Measurements from ENCODE around the gene MORN5. TPM values are rescaled to one million over a fixed set of nuclear protein-coding genes. Genes with fewer than 3 reads are reported as not detected.

MORN5 gene
- total and polyA plus RNA-seq, 2 donors from 2014 or later = 1.6 to 5.6 TPM

GRCh38 chr9:122135529-122135859 is 24.2 kb upstream of the MORN5 start:
- DNase-seq (no peak), FAIRE-seq (no peak)
- intact Hi-C loops (cut with DNase I) = no loop called here

GRCh38 chr9:122138560-122139268 is 21.0 kb upstream of the MORN5 start:
- no peaks in the 10 kb centered on the region for H3K9me3 ChIP-seq (ENCODE audit: control insufficient read depth in 2 of 3, insufficient read depth in 1 of 3, low read length in 3 of 3)
- H3K9ac ChIP-seq (ENCODE audit: low read length in 3 of 3) = no peak overlapping the region
- FAIRE-seq (no peak), DNase-seq (no peak)
- no peak for TF ChIP-seq CTCF (IDR thresholded peaks at IDR 0.05; ENCODE audit: borderline replicate concordance, extremely low read depth, insufficient read depth)
- intact Hi-C loops (cut with DNase I) = no loop called here
- no peaks in the 10 kb centered on the region for H3K27me3 ChIP-seq (ENCODE audit: control insufficient read depth, insufficient read depth, low read length)
- peaks cover 0 to 16% (median 8%) of the 10 kb centered on the region in 3 donors for H3K36me3 ChIP-seq (ENCODE audit: control insufficient read depth in 2 of 3, insufficient read depth in 3 of 3, low read length in 3 of 3)
- no peaks in the 10 kb centered on the region for H3K4me1 ChIP-seq (ENCODE audit: control insufficient read depth in 2 of 3, insufficient read depth in 2 of 3, low read depth in 1 of 3, low read length in 3 of 3)
- H3K4me3 ChIP-seq (ENCODE audit: low read length in 3 of 3) = no peak overlapping the region
- H3K27ac ChIP-seq (ENCODE audit: low read depth in 2 of 2, low read length in 2 of 2) = no peak overlapping the region

More at GRCh38 chr9:122135529-122135859, 24.2 kb upstream of the MORN5 start:
- Histone ChIP-seq H3K9me3 (ENCODE audit: control insufficient read depth in 2 of 3, insufficient read depth in 1 of 3, low read length in 3 of 3) (no peaks in the 10 kb centered on the region), H3K27ac (ENCODE audit: low read depth in 2 of 2, low read length in 2 of 2) (no peak overlapping the region), H3K27me3 (ENCODE audit: control insufficient read depth, insufficient read depth, low read length) (no peaks in the 10 kb centered on the region), H3K9ac (ENCODE audit: low read length in 3 of 3) (no peak overlapping the region), H3K4me3 (ENCODE audit: low read length in 3 of 3) (no peak overlapping the region), H3K36me3 (ENCODE audit: control insufficient read depth in 2 of 3, insufficient read depth in 3 of 3, low read length in 3 of 3) (no peaks in the 10 kb centered on the region), H3K4me1 (ENCODE audit: control insufficient read depth in 2 of 3, insufficient read depth in 2 of 3, low read depth in 1 of 3, low read length in 3 of 3) (peaks cover 0 to 3% (median 0%) of the 10 kb centered on the region in 3 donors)
- no peak for TF ChIP-seq CTCF (IDR thresholded peaks at IDR 0.05; ENCODE audit: borderline replicate concordance, extremely low read depth, insufficient read depth)

- H3K4me3 ChIP-seq (ENCODE audit: low read length in 3 of 3) = no peak overlapping the region
- peaks cover 0 to 35% (median 19%) of the 10 kb centered on the region in 3 donors for H3K36me3 ChIP-seq (ENCODE audit: control insufficient read depth in 2 of 3, insufficient read depth in 3 of 3, low read length in 3 of 3)
- intact Hi-C loops (cut with DNase I) = no loop called here
- no peak overlapping the region for H3K9ac ChIP-seq (ENCODE audit: low read length in 3 of 3)
- no peak for TF ChIP-seq CTCF (IDR thresholded peaks at IDR 0.05; ENCODE audit: borderline replicate concordance, extremely low read depth, insufficient read depth)
- no peaks in the 10 kb centered on the region for H3K9me3 ChIP-seq (ENCODE audit: control insufficient read depth in 2 of 3, insufficient read depth in 1 of 3, low read length in 3 of 3)
- H3K27ac ChIP-seq (ENCODE audit: low read depth in 2 of 2, low read length in 2 of 2) = no peak overlapping the region
- H3K4me1 ChIP-seq (ENCODE audit: control insufficient read depth in 2 of 3, insufficient read depth in 2 of 3, low read depth in 1 of 3, low read length in 3 of 3) = no peaks in the 10 kb centered on the region
- FAIRE-seq (no peak), DNase-seq (no peak)
- H3K27me3 ChIP-seq (ENCODE audit: control insufficient read depth, insufficient read depth, low read length) = no peaks in the 10 kb centered on the region
Observed at GRCh38 chr9:122140368-122141193, 19.1 kb upstream of the MORN5 start.

All from kidney (tissue), 14 donors.